ENCODE data around the gene GPR135.

Gene GPR135

GRCh38 chr14:59425322-59425935 lies 39.8 kb downstream of the GPR135 start:
- no peak for DNase-seq (ENCODE audit: low read depth, low spot score)
- POLR2A ChIA-PET: no interaction called here
- no peak for TF ChIP-seq CTCF (IDR thresholded peaks at IDR 0.05; ENCODE audit: insufficient read depth, low read length, missing control alignments)
- H3K4me3 ChIP-seq (ENCODE audit: low read depth, low read length): no peak overlapping the region
- CTCF ChIA-PET: interaction anchor here (1.4 to 2.3 kb wide), 4 partner anchors 16 to 300 kb away, joined by 3 to 6 read pairs (median 5); no protein-coding TSS in a partner anchor

- CTCF ChIA-PET: interaction anchor here (1.4 to 2.3 kb wide), 4 partner anchors 15 to 299 kb away, joined by 3 to 6 read pairs (median 5); no protein-coding TSS in a partner anchor
These were observed 40.7 kb downstream of the GPR135 start for GRCh38 chr14:59424341-59425071.

GRCh38 chr14:59422069-59422881 lies 42.9 kb downstream of the GPR135 start:
- TF ChIP-seq CTCF (IDR thresholded peaks at IDR 0.05; ENCODE audit: insufficient read depth, low read length, missing control alignments): no peak
- no peak overlapping the region for H3K4me3 ChIP-seq (ENCODE audit: low read depth, low read length)
- no peak for DNase-seq (ENCODE audit: low read depth, low spot score)
- ChIA-PET CTCF (interaction anchor here (1.6 kb wide), 1 partner anchor 115 kb away, joined by 4 read pairs; no protein-coding TSS in a partner anchor), POLR2A (no interaction called here)

More at GRCh38 chr14:59424341-59425071, 40.7 kb downstream of the GPR135 start:
- no peak for DNase-seq (ENCODE audit: low read depth, low spot score)
- POLR2A ChIA-PET: no interaction called here
- no peak for TF ChIP-seq CTCF (IDR thresholded peaks at IDR 0.05; ENCODE audit: insufficient read depth, low read length, missing control alignments)
- H3K4me3 ChIP-seq (ENCODE audit: low read depth, low read length): no peak overlapping the region

GRCh38 chr14:59419303-59419702 lies 45.9 kb downstream of the GPR135 start:
- no peak overlapping the region for H3K4me3 ChIP-seq (ENCODE audit: low read depth, low read length)
- POLR2A ChIA-PET: no interaction called here
- CTCF ChIA-PET: interaction anchor here (0.9 to 1.2 kb wide), 3 partner anchors 9 to 289 kb away, joined by 3 read pairs; no protein-coding TSS in a partner anchor
- TF ChIP-seq CTCF (IDR thresholded peaks at IDR 0.05; ENCODE audit: insufficient read depth, low read length, missing control alignments): no peak
- no peak for DNase-seq (ENCODE audit: low read depth, low spot score)

- no peak overlapping the region for H3K4me3 ChIP-seq (ENCODE audit: low read depth, low read length)
- ChIA-PET CTCF (interaction anchor here (0.5 kb wide), 1 partner anchor 1057 kb away, joined by 3 read pairs; no protein-coding TSS in a partner anchor), POLR2A (no interaction called here)
- TF ChIP-seq CTCF (IDR thresholded peaks at IDR 0.05; ENCODE audit: insufficient read depth, low read length, missing control alignments): no peak
- no peak for DNase-seq (ENCODE audit: low read depth, low spot score)
These were observed 47.9 kb downstream of the GPR135 start for GRCh38 chr14:59417311-59417710.
